Smooth muscle cell of the brain vasculature (primary cell): Measurements from ENCODE around the gene SLC43A2.
"Not testable (repeated sequence)": the region's sequence is repeated elsewhere in the genome, so short reads cannot be mapped to it uniquely, and the experiment has no call there.

Experiments
- DNase-seq: peaks from one replicate; pipeline ENCODE4 v3.0.0-alpha.2; 2012; ENCODE audit warnings: low read depth, low spot score

The SLC43A2 gene

GRCh38 chr17:1590029-1590746 lies 38.4 kb downstream of the SLC43A2 start:
- DNase-seq, result no peak

- no peak for DNase-seq
Measured at GRCh38 chr17:1588821-1589585, 39.6 kb downstream of the SLC43A2 start.

DNA sequence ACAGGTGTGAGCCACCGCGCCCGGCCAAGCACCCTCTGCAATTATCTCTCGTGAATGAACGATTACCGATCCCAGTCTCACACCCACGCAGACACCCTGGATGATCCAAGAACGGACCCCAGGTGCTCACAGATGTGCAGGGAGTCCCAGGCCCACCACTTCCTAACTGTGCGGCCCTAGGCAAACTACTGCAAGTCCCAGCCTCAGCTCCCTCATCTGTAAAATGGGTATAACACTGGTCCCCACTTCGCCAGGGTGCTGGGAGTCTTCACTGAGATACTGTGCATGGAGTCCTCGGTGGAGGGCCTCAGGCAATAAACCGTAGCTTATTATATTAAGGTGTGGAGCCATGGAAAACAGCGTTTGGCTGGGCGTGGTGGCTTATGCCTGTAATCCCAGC lies 44.5 kb downstream of the SLC43A2 start:
- DNase-seq, result no peak

- DNase-seq, result no peak
Measured at GRCh38 chr17:1583556-1583955, 45.1 kb downstream of the SLC43A2 start.

- DNase-seq, result no peak
Measured at GRCh38 chr17:1582374-1582773, 46.3 kb downstream of the SLC43A2 start.

- no peak for DNase-seq
Measured at GRCh38 chr17:1580979-1581676, 47.5 kb downstream of the SLC43A2 start.

- no peak for DNase-seq
Measured at GRCh38 chr17:1578029-1578428, 50.6 kb downstream of the SLC43A2 start.

DNA sequence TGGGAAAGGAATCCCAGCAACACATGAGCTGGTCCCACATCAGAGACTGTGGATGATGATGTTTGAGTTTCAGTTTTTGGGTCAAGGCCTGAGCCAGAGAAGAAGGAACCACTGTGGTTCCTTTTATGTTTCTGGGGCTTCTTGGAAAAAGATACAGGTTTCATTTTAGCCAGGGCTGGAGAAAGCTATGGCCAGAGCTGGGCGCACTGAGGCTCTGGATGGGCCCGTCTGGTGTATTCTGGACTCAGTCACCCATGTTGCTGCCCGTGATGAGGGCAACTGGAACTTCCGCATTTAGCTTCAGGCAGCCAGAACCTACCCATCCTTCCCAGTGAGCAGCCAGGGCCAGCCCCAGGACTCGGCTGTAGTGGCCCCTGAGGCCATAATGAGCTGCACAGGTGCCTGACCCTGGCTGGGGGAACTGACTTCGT lies 51.0 kb downstream of the SLC43A2 start:
- no peak for DNase-seq

DNA sequence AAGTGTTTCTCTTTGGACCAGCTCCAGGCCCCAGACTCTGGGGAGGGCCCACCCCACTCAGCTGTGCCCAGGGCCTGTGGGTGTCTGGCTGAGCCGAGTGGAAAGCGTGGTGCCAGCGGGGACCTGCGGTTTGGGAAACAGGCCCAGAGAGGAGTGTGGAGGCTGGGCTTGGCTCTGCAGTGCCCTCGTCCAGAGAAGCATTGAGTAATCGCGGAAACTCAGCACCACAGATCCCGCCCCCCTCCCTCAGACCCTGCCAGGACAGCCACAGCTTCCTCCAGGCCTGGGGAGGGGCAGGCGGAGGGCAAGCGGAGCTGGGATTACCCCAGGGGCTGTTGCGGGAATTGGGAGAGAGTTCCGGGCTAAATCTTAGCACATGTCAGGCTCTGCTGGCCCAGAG lies 51.5 kb downstream of the SLC43A2 start:
- DNase-seq, result peak; percentile 50

- no peak for DNase-seq
Measured at GRCh38 chr17:1576500-1576899, 52.1 kb downstream of the SLC43A2 start.

GRCh38 chr17:1574697-1575471 lies 53.8 kb downstream of the SLC43A2 start:
- DNase-seq, result no peak

DNA sequence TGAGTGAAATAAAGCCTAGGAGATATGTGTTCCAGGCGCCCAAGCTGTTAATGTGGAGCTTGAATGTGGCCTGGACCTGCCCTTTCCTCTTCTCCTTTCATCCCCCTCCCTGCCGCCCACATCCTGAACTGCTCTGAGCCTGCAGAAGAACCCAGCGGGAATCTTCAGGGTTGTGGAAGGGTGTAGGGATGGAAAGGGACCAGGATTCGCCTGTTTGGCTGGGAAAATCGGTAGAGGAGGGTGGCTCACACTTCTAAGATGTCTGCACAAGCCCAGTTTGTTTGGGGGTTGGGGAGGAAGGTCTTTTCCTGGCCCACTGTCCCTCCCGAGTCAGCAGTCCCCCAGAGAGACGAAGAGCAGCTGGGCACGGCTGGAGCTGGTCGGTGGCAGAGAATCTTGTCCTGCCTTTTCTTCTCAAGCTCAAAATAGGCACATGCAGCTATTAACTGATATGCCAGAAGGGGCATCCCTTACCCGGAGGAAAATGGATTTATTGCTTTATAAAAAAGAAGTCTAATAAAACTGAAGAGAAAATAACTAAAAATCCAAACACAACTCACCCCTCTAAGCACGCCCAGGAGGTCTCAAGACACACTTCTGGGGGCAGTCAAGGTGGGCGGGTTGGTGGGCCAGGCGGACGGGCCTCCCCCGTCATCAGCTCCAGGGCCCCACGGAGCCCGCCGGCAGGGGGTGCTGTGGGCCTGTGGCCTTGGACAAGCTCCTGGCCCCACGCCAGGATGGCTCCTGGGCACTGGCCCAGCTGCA lies 54.5 kb downstream of the SLC43A2 start:
- DNase-seq, result peak; percentile 55

- not testable (repeated sequence) for DNase-seq
Measured at GRCh38 chr17:1572646-1573045, 56.0 kb downstream of the SLC43A2 start.

DNA sequence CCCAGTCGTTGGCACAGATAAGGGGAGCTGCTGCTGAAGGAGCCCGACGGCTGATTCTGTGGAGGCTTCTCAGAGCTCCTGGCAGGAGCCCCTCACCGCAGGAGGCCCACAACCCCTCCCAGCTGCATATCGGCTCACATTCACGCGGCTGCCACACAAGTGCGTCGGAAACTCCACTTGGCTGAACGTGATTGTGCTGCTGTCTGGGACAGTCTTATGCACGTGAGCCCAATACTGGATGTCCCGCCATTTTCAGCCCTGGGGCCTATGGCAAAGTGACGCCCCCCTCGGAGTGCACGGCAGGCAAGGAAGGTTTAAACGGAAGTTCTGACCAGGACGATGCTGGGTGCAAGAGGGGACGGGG lies 57.3 kb downstream of the SLC43A2 start:
- no peak for DNase-seq

- no peak for DNase-seq
Measured at GRCh38 chr17:1568950-1569810, 59.5 kb downstream of the SLC43A2 start.

GRCh38 chr17:1566505-1567199 lies 62.0 kb downstream of the SLC43A2 start:
- no peak for DNase-seq

DNA sequence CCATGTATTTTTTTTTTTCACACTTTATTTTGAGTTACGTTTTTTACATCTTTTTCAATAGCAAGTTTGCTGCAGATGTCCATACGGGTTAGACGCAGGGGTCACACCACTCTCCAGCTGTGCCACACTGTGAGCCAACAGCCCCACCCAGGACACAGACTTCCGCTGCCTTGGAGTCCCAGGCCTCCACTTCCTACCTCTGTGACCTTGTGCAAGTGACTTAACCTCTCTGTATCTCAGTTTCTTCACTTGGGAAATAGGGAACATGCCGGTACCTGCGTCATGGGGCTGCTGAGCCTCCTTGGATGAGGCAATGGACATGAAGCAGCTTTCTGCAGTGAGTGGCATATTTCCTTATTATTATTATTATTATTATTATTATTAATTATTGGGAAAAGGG lies 62.8 kb downstream of the SLC43A2 start:
- no peak for DNase-seq

GRCh38 chr17:1563786-1564613 lies 64.6 kb downstream of the SLC43A2 start:
- no peak for DNase-seq

DNA sequence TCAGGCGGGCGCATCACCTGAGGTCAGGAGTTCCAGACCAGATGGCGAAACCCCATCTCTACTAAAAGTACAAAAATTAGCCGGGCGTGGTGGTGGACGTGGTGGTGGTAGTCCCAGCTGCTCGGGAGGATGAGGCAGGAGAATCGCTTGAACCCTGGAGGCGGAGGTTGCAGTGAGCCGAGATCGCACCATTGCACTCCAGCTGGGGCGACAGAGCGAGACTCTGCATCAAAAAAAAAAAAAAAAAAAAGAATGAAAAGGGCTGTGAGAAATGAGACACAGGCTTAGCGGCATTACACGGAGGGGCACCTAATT lies 65.2 kb downstream of the SLC43A2 start:
- DNase-seq, result not testable (repeated sequence)
